ENCODE results near the gene ACY1. TPM values are rescaled to one million over a fixed set of nuclear protein-coding genes. Genes with fewer than 3 reads are reported as not detected.

ACY1 gene
- total RNA-seq, 1 donor from 2014 or later = 95.8 TPM

DNA sequence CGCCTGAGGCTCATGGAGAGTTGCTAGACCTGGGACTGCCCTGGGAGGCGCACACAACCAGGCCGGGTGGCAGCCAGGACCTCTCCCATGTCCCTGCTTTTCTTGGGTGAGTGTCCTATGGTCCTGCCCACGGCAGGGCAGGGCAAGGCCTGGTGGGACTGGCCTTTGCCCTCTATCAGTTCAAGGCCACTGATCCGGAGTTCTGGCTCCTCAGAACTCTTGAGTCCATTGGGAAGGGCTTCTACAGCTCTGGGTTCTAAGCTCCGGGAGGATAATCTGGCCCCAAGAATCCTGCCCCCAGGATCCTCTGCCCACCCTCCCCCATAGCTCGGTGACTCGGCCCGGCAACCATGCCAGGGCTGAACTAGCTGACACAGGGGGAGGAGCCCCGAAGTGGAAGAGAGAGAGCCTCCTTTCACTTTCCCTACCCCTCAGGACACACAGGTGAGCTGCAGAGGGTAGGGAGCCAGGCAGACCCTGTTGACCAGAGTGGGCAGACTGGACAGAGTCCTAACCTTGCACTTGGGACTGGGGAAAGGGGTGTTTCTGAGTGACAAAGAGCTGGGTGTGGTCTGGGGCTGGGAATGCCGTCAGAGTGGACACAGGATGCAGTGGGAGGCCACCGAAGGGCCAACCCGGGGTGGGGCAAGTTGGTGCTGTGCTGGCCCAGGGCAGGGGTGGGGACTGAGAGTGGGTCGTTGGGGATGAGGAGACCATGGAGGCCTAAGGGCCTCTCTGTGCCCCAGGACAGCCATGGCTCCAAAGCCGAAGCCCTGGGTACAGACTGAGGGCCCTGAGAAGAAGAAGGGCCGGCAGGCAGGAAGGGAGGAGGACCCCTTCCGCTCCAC lies 40.5 kb upstream of the ACY1 start:
- TF ChIP-seq, protein P1, sequence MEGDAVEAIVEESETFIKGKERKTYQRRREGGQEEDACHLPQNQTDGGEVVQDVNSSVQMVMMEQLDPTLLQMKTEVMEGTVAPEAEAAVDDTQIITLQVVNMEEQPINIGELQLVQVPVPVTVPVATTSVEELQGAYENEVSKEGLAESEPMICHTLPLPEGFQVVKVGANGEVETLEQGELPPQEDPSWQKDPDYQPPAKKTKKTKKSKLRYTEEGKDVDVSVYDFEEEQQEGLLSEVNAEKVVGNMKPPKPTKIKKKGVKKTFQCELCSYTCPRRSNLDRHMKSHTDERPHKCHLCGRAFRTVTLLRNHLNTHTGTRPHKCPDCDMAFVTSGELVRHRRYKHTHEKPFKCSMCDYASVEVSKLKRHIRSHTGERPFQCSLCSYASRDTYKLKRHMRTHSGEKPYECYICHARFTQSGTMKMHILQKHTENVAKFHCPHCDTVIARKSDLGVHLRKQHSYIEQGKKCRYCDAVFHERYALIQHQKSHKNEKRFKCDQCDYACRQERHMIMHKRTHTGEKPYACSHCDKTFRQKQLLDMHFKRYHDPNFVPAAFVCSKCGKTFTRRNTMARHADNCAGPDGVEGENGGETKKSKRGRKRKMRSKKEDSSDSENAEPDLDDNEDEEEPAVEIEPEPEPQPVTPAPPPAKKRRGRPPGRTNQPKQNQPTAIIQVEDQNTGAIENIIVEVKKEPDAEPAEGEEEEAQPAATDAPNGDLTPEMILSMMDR (conservative IDR thresholded peaks at IDR 0.05; ENCODE audit: low read depth, low read length) = no peak
- no peak for DNase-seq (ENCODE audit: low read depth)
- H3K4me3 ChIP-seq (ENCODE audit: low read depth, low read length) = peak overlapping the region; percentile 77

DNA sequence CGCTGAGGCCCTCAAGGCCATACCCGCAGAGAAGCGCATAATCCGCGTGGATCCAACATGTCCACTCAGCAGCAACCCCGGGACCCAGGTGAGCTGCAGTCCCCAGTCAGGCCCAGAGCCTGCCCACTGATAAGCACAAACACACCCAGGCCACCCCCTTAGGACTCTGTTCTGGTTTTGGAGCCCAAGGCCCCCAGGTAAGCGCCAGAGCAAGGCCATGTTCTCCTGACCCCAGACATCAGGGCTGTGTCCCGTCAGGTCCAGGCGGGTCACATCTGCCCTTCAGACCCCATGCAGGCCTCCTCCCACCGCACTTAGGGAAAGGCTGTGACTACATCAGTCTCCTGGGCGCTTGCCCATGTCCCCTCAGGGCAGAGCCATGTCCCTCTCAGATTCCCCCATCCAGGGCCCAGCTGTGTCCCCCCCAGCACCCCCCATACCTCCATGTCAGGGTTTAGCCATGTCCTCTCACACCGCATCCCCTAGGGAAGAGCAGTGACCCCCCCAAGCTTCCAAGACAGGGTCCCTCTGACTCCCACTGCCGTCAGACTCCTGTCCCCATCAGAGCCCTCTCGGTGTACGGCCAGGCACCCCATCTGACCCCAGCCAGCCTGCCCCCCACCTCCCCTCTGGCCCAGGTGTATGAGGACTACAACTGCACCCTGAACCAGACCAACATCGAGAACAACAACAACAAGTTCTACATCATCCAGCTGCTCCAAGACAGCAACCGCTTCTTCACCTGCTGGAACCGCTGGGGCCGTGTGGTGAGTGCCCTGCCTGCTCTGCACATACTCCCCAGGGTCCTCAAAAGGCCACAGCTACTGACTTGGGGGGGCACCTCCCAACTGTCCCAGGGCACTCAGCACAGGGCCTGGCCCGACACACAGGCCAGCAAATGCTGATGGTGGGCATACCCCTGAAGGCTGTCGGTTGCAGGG lies 39.6 kb upstream of the ACY1 start:
- peak overlapping the region; percentile 77 for H3K4me3 ChIP-seq (ENCODE audit: low read depth, low read length)
- no peak for DNase-seq (ENCODE audit: low read depth)
- TF ChIP-seq, protein P1 (conservative IDR thresholded peaks at IDR 0.05; ENCODE audit: low read depth, low read length) = no peak

DNA sequence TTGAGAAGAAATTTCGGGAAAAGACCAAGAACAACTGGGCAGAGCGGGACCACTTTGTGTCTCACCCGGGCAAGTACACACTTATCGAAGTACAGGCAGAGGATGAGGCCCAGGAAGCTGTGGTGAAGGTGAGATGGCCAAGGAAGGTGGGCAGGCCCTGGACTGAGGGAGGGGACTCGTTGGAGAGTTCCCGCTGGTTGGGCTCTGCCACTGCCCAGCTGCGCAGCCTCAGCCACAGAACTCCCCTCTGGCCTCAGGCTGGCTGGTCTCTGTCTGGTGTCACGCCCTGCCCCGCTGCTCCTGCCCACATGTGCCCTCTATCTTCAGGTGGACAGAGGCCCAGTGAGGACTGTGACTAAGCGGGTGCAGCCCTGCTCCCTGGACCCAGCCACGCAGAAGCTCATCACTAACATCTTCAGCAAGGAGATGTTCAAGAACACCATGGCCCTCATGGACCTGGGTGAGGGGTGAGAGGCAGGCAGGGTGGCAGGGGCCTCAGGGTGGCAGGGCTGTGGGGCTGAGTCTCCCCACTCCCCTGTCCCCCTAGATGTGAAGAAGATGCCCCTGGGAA lies 38.8 kb upstream of the ACY1 start:
- no peak overlapping the region for H3K4me3 ChIP-seq (ENCODE audit: low read depth, low read length)
- DNase-seq (ENCODE audit: low read depth) = no peak
- TF ChIP-seq, protein P1 (conservative IDR thresholded peaks at IDR 0.05; ENCODE audit: low read depth, low read length) = no peak

DNA sequence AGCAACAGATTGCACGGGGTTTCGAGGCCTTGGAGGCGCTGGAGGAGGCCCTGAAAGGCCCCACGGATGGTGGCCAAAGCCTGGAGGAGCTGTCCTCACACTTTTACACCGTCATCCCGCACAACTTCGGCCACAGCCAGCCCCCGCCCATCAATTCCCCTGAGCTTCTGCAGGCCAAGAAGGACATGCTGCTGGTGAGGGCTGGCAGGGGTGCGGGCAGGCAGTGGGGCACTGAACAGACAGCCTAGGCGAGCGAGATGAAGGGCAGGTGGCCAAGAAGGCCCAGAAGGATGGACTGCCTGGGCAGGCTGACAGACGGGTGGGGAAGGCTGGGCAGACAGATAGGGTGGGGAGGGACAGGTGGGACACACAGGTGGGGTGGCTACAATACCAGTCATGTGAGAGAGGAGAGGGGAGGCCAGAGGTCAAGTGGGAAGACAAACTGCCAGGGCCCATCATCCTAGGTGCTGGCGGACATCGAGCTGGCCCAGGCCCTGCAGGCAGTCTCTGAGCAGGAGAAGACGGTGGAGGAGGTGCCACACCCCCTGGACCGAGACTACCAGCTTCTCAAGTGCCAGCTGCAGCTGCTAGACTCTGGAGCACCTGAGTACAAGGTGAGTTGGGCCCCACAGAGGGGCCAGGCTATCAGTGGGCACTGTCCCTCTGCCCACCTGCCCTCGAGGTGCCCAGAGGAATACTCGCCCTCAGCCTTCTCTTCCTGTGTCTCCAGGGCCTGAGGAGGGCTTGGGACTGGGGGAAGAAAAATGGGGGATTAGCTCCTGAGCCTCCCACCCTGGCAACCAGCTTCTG lies 38.1 kb upstream of the ACY1 start:
- TF ChIP-seq, protein P1 (conservative IDR thresholded peaks at IDR 0.05; ENCODE audit: low read depth, low read length) = no peak
- H3K4me3 ChIP-seq (ENCODE audit: low read depth, low read length) = no peak overlapping the region
- DNase-seq (ENCODE audit: low read depth) = no peak

DNA sequence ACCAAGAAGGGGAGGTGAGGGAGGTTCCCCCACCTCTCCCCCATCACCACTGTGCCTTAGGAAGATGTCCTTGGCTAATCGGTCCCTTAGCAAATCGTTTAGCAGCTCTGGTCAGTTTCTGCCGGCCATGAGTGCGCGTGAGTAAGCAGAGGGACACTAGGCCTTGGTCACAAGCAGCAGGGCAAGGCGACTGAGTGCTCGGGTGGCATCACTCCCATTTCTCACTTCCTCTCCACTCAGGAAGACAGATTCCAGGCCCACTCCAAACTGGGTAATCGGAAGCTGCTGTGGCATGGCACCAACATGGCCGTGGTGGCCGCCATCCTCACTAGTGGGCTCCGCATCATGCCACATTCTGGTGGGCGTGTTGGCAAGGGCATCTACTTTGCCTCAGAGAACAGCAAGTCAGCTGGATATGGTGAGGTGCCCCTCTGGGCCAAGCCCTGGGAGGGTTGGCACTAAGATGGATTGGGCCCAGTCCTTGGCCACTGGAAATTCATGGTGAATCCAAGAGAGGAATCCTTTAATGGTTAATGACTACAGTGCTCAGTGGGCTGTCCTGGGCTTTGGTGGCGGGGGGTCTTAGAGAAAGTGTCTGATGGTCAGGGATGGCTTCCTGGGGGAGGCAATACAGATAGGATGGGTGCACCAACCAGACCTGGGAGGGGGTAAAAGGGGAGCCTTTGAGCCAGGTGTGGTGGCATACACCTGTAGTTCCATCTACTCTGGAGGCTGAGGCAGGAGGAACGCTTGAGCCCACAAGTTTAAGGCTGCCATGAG lies 37.2 kb upstream of the ACY1 start:
- TF ChIP-seq, protein P1 (conservative IDR thresholded peaks at IDR 0.05; ENCODE audit: low read depth, low read length) = no peak
- H3K4me3 ChIP-seq (ENCODE audit: low read depth, low read length) = no peak overlapping the region
- DNase-seq (ENCODE audit: low read depth) = no peak
